GM13977 (cell line): ENCODE data around the gene PADI4.

Source experiments
- DNase-seq: peaks from one replicate; pipeline ENCODE4 v3.0.0; 2012; ENCODE audit warnings: low spot score
- in situ Hi-C: fragments of 300-500 bp; cut with MboI; formaldehyde crosslinking; loops from one replicate; pipeline ENCODE4 v1.12.0; 2022; ENCODE audit warnings: low sequenced_read_pairs, low pct_unique_long_range_greater_than_20kb, mixed read lengths, inconsistent platforms; ENCODE audit not compliant: unreplicated experiment
- TF ChIP-seq, protein P1 (sequence below): IDR thresholded peaks from 2 replicates; pipeline ENCODE4 v1.5.1; 2012; ENCODE audit warnings: mild to moderate bottlenecking, control low read depth; ENCODE audit not compliant: insufficient read depth; ENCODE audit errors: extremely low read depth, missing control alignments

PADI4 gene

DNA sequence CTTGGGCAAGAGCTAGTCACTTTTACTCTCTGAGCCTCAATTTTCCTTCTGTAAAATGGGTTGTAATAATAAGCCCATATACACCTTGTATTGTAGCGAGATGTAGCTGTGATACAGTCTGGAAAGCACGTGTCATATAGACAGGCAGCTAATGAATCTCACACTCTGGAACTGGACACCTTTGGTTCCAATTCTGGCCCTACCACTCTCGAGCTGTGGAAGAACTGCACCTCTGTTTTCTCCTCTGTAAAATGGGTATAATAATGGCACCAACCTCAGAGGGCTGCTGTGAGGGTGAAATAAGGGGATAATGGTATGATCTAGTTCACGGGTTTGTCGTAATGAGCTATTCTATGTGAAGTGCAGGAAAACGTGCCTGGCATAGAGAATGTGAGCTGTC, 668 bp upstream of the PADI4 start:
- DNase-seq = no peak
- TF ChIP-seq, protein P1, sequence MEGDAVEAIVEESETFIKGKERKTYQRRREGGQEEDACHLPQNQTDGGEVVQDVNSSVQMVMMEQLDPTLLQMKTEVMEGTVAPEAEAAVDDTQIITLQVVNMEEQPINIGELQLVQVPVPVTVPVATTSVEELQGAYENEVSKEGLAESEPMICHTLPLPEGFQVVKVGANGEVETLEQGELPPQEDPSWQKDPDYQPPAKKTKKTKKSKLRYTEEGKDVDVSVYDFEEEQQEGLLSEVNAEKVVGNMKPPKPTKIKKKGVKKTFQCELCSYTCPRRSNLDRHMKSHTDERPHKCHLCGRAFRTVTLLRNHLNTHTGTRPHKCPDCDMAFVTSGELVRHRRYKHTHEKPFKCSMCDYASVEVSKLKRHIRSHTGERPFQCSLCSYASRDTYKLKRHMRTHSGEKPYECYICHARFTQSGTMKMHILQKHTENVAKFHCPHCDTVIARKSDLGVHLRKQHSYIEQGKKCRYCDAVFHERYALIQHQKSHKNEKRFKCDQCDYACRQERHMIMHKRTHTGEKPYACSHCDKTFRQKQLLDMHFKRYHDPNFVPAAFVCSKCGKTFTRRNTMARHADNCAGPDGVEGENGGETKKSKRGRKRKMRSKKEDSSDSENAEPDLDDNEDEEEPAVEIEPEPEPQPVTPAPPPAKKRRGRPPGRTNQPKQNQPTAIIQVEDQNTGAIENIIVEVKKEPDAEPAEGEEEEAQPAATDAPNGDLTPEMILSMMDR = no peak

DNA sequence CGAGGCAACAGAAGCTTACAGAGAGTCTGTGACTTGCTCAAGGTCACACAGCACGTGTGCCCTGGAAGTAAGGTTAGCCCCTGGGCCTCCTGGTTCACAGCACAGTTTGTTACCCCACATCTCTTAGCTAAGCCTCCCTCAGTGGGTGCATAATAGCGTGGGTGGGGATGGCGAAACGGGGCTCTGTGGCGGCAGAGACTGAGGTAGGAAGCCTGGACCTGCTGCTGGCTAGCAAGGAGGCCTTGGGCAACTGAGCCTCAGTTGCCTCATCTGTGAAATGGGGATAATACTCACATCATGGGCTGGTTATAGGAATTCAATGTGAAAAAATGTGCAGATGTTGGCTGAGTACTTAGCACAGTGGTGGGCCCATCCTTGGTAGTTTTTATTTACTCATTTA, 596 bp downstream of the PADI4 start:
- no peak for DNase-seq
- in situ Hi-C loops = no loop called here
- TF ChIP-seq, protein P1 = no peak

More for the DNA sequence above, 668 bp upstream of the PADI4 start:
- in situ Hi-C loops = no loop called here

DNA sequence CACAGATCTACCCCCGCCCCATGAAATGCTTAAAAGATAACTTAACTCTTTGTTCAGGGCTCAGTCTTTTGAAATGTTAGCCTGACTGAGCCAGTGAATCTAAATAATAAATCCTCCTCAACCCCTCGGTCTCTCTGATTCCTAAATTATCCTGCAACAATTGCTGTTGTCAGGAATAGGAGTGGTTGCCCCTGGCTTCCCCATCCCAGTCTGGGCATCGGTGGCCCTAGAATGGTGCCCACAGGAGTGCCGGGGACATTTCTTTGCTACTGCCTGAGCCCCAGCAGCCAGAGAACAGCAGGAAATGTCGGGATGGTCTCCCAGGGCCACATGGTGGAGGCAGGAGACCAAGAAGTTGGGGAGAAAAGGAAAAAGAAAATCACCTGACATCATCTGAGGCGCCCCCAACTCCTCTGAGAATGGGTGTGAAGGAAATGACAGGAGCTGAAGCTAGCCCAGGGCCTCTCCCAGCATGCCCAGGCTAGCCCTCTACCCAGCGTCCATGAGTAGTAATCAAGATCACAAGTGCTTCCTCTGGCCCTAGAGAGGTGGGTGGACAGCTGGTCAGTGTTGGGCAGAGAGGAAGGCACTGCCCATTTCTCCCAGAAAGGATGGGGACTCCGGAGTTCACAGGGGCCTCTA, 1.6 kb downstream of the PADI4 start:
- DNase-seq = no peak
- TF ChIP-seq, protein P1 = no peak
- in situ Hi-C loops = no loop called here

DNA sequence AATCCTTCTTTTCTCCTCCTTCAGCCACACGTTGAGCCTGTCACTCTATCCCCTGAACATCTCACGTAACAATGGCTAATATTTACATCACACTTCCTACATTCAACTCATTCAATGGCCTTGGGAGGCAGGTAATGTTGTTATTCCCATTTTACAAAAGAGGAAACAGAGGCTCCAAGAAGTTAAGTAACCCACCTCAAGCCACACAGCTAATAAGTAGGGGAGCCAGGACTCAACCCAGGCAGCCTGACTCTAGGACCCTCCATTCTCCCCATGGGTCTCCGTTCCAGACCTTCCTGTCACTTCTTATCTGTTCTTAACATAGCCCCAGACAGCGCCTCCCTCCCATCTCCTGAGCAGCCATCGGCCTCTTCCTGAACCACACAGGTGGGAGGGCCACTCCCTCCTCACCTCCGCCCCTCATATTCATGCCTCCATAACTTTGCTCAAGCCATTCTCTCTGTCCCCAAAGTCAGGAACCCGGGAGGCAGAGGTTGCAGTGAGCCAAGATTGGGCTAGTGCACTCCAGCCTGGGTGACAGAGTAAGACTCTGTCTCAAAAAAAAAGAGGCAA, 2.2 kb downstream of the PADI4 start:
- TF ChIP-seq, protein P1 = no peak
- DNase-seq = no peak
- in situ Hi-C loops = no loop called here

DNA sequence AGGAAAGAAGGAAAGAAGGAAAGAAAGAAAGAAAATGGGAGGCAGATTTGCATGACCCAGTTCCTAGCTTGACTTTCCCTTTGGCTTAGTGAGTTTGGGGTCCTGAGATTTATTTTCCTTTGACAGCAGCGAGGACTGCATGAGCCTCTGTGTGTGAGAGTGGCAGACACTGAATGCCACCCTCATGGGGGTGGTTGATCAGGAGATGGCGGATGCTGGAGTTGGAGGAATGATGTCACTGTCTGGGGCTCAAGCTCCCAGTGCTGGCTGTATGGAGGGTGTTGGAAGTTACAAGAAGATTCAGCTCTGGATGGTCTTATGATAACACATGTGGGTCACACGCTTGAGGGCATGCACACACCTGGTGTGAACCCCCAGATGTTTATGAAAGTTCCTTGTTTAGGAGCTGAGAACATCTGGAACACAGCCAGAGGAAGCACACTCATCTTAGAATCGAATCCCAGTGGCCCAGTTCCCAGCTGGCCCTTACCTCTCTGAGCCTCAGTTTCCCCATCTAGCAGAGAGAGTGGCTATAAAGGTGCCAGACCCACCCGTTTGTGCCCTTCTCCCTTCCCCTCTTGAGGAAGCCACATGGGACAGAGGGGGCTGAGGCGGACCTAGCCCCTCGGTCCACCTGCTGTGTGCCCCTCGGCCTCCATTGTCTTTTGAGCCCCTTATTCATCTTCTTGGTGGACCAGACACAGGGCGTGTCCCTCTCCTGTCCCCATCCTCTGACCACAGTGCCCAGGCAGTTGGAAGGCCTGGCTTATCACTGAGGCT, 5.7 kb downstream of the PADI4 start:
- DNase-seq = no peak
- TF ChIP-seq, protein P1 = no peak
- in situ Hi-C loops = no loop called here

DNA sequence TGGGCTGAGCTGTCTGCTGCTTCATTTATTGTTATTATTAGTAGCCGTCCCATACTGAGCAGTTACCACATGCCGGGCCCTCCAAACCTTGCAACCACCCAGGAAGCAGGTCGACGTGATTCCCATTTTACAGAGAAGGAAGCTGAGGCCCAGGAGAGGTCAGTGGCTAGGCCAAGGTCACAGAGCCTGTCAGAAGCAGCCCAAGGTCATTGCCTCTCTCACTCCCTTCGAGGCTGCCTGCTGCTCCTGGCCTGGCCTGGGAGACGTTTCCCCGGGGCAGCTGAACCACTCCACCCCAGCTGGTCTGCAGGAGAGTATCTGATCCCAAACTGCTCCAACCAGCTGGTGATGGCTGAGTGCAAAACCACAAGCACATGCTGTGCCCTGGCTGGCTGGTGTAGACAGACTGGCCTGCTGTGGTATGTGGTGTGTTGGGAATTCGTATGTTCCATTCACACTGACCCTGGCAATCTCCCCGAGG, 6.5 kb downstream of the PADI4 start:
- TF ChIP-seq, protein P1 = no peak
- in situ Hi-C loops = no loop called here

More for the DNA sequence above, 6.5 kb downstream of the PADI4 start:
- DNase-seq = no peak
